ENCODE measurements around the gene SRPRB. TPM values are rescaled to one million over a fixed set of nuclear protein-coding genes. Genes with fewer than 3 reads are reported as not detected.

SRPRB gene
- total RNA-seq, 6 experiments from 2014 or later: 94.3 to 130 (median 99.4) TPM

- peaks cover 9% of the 10 kb centered on the region for H3K27me3 Mint-ChIP-seq (ENCODE audit: insufficient read depth)
- no peak overlapping the region for H3K4me3 Mint-ChIP-seq
- H3K4me1 Mint-ChIP-seq (ENCODE audit: low read depth): no peaks in the 10 kb centered on the region
- H3K36me3 Mint-ChIP-seq (ENCODE audit: low read depth): no peaks in the 10 kb centered on the region
- H3K9me3 Mint-ChIP-seq: no peaks in the 10 kb centered on the region
- TF ChIP-seq, protein P1, sequence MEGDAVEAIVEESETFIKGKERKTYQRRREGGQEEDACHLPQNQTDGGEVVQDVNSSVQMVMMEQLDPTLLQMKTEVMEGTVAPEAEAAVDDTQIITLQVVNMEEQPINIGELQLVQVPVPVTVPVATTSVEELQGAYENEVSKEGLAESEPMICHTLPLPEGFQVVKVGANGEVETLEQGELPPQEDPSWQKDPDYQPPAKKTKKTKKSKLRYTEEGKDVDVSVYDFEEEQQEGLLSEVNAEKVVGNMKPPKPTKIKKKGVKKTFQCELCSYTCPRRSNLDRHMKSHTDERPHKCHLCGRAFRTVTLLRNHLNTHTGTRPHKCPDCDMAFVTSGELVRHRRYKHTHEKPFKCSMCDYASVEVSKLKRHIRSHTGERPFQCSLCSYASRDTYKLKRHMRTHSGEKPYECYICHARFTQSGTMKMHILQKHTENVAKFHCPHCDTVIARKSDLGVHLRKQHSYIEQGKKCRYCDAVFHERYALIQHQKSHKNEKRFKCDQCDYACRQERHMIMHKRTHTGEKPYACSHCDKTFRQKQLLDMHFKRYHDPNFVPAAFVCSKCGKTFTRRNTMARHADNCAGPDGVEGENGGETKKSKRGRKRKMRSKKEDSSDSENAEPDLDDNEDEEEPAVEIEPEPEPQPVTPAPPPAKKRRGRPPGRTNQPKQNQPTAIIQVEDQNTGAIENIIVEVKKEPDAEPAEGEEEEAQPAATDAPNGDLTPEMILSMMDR (IDR thresholded peaks at IDR 0.05): no peak
- H3K27ac Mint-ChIP-seq: no peak overlapping the region
- no peak for DNase-seq
Measured at GRCh38 chr3:133836497-133837158, 31.0 kb downstream of the SRPRB start.

GRCh38 chr3:133837487-133838295, 32.1 kb downstream of the SRPRB start:
- no peaks in the 10 kb centered on the region for H3K4me1 Mint-ChIP-seq (ENCODE audit: low read depth)
- peaks cover 9% of the 10 kb centered on the region for H3K27me3 Mint-ChIP-seq (ENCODE audit: insufficient read depth)
- DNase-seq: no peak
- H3K9me3 Mint-ChIP-seq: no peaks in the 10 kb centered on the region
- no peak overlapping the region for H3K4me3 Mint-ChIP-seq
- H3K27ac Mint-ChIP-seq: no peak overlapping the region
- TF ChIP-seq, protein P1 (IDR thresholded peaks at IDR 0.05): no peak
- no peaks in the 10 kb centered on the region for H3K36me3 Mint-ChIP-seq (ENCODE audit: low read depth)

DNA sequence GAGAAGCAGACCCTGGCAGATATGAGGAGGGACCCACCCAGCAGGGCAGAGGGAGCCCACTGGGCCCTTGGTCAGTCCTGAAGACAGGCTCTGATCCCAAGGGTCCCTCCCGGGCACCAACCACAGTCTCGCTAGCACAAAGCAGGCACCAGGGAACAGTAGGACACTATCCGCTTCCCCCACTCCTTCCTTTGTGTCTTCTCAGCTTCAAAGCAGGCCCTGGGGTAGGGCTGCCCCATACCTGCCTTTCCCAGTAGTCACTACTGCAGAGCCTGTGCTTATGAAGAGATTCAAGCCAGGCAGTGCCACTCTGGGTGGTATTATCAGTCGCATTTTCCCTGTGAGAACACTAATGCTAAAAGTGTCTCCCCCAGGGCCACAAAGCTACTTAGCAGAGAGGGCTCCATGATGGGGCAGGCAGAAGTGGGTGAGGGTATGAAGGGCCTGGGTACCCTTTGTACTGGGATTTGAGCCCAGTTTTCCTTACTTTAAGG, 32.7 kb downstream of the SRPRB start:
- Mint-ChIP-seq H3K27ac (no peak overlapping the region), H3K9me3 (no peaks in the 10 kb centered on the region), H3K4me1 (ENCODE audit: low read depth) (no peaks in the 10 kb centered on the region), H3K36me3 (ENCODE audit: low read depth) (no peaks in the 10 kb centered on the region), H3K27me3 (ENCODE audit: insufficient read depth) (peaks cover 9% of the 10 kb centered on the region), H3K4me3 (no peak overlapping the region)
- TF ChIP-seq, protein P1 (IDR thresholded peaks at IDR 0.05): no peak
- DNase-seq: no peak

GRCh38 chr3:133838916-133839800, 33.5 kb downstream of the SRPRB start:
- Mint-ChIP-seq H3K4me1 (ENCODE audit: low read depth) (peaks cover 7% of the 10 kb centered on the region; the same call in 1 of the 2 replicates), H3K9me3 (no peaks in the 10 kb centered on the region), H3K4me3 (no peak overlapping the region), H3K36me3 (ENCODE audit: low read depth) (no peaks in the 10 kb centered on the region), H3K27me3 (ENCODE audit: insufficient read depth) (peaks cover 12% of the 10 kb centered on the region), H3K27ac (no peak overlapping the region)
- TF ChIP-seq, protein P1 (IDR thresholded peaks at IDR 0.05): no peak
- DNase-seq: no peak

GRCh38 chr3:133840055-133840737, 34.6 kb downstream of the SRPRB start:
- TF ChIP-seq, protein P1 (IDR thresholded peaks at IDR 0.05): no peak
- Mint-ChIP-seq H3K4me1 (ENCODE audit: low read depth) (peaks cover 9% of the 10 kb centered on the region; the same call in 1 of the 2 replicates), H3K9me3 (no peaks in the 10 kb centered on the region), H3K27ac (no peak overlapping the region), H3K4me3 (no peak overlapping the region), H3K27me3 (ENCODE audit: insufficient read depth) (peaks cover 12% of the 10 kb centered on the region), H3K36me3 (ENCODE audit: low read depth) (no peaks in the 10 kb centered on the region)
- DNase-seq: no peak

Data from HFFc6 (cell line).